A673 (cell line): ENCODE measurements around the gene GBX2.
A peak's percentile ranks its signal among the peaks of the same experiment; 100 is the strongest.

Experiments
- CTCF ChIP-seq: fragments of 300-800, 200-600 bp; sonication (generic); conservative IDR thresholded peaks from 2 replicates; pipeline ENCODE4 v1.5.1; 2017; ENCODE audit warnings: low read depth, mild to moderate bottlenecking, antibody characterized with exemption, low read length, moderate library complexity, mixed read lengths
- EZH2 ChIP-seq: fragments of 200-600 bp; sonication (generic); IDR thresholded peaks from 2 replicates; pipeline ENCODE4 v1.6.1; 2017; ENCODE audit warnings: borderline replicate concordance, low read depth, mild to moderate bottlenecking, mixed read lengths, antibody characterized with exemption, low read length; ENCODE audit not compliant: poor library complexity, severe bottlenecking

GRCh38 chr2:236165842-236166795, 2.1 kb downstream of the GBX2 start:
- TF ChIP-seq CTCF = no peak
- TF ChIP-seq EZH2 = peak; percentile 58
